ENCODE measurements around the gene CNKSR2. TPM values are rescaled to one million over a fixed set of nuclear protein-coding genes. Genes with fewer than 3 reads are reported as not detected.
A peak's percentile ranks its signal among the peaks of the same experiment; 100 is the strongest.

The CNKSR2 gene
- total RNA-seq: 4.0 TPM

DNA sequence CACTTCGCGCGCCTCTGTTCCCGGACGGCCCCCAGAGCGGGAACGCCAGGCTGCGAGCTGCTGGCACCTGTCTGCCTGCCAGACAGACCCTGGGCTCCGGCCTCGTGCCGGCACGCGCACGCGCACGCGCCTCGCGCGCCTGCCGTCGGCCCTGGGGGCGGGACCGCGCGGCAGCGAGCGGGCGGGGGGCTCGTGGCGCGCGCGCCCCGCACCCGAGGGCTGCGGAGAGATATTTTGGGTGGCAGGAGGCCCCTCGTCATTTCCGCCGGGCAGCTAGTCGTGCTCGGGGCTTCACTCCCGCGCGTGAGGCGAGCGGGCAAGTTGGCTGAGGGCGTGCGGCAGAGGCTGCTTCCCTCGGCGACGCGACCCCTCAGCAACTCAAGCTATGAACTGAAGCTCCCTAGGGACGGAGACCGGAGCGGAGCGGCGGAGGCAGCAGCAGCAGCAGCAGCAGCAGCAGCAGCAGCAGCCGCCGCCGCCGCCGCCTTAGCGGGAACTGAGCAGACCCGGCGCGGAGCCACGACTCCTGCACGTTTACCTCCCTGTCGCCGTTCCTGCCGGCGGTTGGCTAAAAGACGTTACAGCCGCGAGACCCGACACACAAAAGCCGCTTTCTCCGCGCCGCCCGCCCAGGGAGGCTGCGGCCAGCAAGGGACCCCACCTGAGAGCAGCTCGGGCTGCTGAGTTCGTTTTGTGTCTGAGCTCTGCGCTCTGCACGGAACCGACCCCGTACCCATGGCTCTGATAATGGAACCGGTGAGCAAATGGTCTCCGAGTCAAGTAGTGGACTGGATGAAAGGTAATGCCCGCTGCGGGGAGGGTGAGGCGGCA lies at the start of gene CNKSR2:
CNKSR2 (plus strand) TSS at position 256 of the 831 bp plus-strand sequence; CDS start at position 736, 480 bp downstream.
- DNase-seq (ENCODE audit: low read depth in 2 of 3, low spot score in 2 of 3): peak; percentile 37 to 52 (median 43)

- DNase-seq (ENCODE audit: low read depth in 2 of 3, low spot score in 2 of 3): no peak
These were observed 19.5 kb upstream of the CNKSR2 start for GRCh38 chrX:21354725-21355124.

- DNase-seq (ENCODE audit: low read depth in 2 of 3, low spot score in 2 of 3): no peak
These were observed 18.4 kb upstream of the CNKSR2 start for GRCh38 chrX:21355831-21356230.

GRCh38 chrX:21369613-21370012 lies 4.6 kb upstream of the CNKSR2 start:
- DNase-seq (ENCODE audit: low read depth in 2 of 3, low spot score in 2 of 3): no peak

GRCh38 chrX:21373001-21373400 lies 1.2 kb upstream of the CNKSR2 start:
- DNase-seq (ENCODE audit: low read depth in 2 of 3, low spot score in 2 of 3): no peak

- no peak for DNase-seq (ENCODE audit: low read depth in 2 of 3, low spot score in 2 of 3)
These were observed 518 bp upstream of the CNKSR2 start for GRCh38 chrX:21373637-21374162.

GRCh38 chrX:21374994-21375707 lies 933 bp downstream of the CNKSR2 start:
- DNase-seq (ENCODE audit: low read depth in 2 of 3, low spot score in 2 of 3): no peak

GRCh38 chrX:21375708-21376009 lies 1.4 kb downstream of the CNKSR2 start:
- peak in 1 of 3 donors; percentile 15 for DNase-seq (ENCODE audit: low read depth in 2 of 3, low spot score in 2 of 3)

DNA sequence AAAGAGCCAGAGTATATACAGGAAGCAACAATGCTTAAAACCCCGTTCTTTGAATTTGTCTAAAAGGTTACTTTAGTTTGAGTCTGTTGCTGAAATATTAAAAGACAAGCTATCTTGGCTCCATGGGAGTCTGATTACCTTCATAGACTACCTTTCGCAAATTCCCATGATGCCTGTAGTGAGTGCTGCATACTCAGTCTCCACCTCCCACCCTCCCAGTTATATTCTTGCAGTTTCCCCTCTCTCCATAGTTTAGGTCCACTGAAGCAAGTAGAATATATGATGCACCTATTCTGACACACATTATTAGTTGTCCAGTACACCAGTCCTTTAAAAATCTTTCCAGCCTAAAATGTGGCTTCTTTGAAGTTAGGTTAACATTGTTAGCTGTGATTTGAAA lies 2.4 kb downstream of the CNKSR2 start:
- DNase-seq (ENCODE audit: low read depth in 2 of 3, low spot score in 2 of 3): no peak

- DNase-seq (ENCODE audit: low read depth in 2 of 3, low spot score in 2 of 3): no peak
These were observed 5.8 kb downstream of the CNKSR2 start for GRCh38 chrX:21379991-21380390.

GRCh38 chrX:21382715-21383114 lies 8.5 kb downstream of the CNKSR2 start:
- peak in 1 of 3 donors; percentile 22 for DNase-seq (ENCODE audit: low read depth in 2 of 3, low spot score in 2 of 3)

- no peak for DNase-seq (ENCODE audit: low read depth in 2 of 3, low spot score in 2 of 3)
These were observed 9.3 kb downstream of the CNKSR2 start for GRCh38 chrX:21383546-21383945.

GRCh38 chrX:21384178-21384577 lies 10.0 kb downstream of the CNKSR2 start:
- no peak for DNase-seq (ENCODE audit: low read depth in 2 of 3, low spot score in 2 of 3)

GRCh38 chrX:21394792-21395191 lies 20.6 kb downstream of the CNKSR2 start:
- DNase-seq (ENCODE audit: low read depth in 2 of 3, low spot score in 2 of 3): no peak

DNA sequence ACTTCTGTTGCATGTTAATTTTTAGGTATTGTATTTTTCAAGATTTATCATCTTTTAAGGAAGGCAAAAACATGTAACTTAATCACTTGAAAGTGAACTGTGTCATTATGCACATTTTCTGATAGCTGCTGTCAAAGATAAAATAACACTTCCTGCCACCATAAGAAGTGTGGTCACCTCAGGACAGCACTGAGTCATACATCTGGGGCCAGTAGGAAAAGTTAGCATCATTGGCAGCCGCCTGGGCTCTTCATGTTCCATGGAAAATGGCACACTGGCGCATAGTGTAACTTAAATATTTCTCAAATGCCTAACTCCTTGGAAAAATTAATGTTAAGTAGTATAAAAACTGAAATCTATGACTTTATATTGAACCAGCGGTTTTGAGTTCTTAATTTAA lies 24.2 kb downstream of the CNKSR2 start:
- peak in 1 of 3 donors; percentile 33 for DNase-seq (ENCODE audit: low read depth in 2 of 3, low spot score in 2 of 3)

- DNase-seq (ENCODE audit: low read depth in 2 of 3, low spot score in 2 of 3): no peak
These were observed 26.3 kb downstream of the CNKSR2 start for GRCh38 chrX:21400408-21401121.

- no peak for DNase-seq (ENCODE audit: low read depth in 2 of 3, low spot score in 2 of 3)
These were observed 34.1 kb downstream of the CNKSR2 start for GRCh38 chrX:21408307-21408706.

- no peak for DNase-seq (ENCODE audit: low read depth in 2 of 3, low spot score in 2 of 3)
These were observed 34.6 kb downstream of the CNKSR2 start for GRCh38 chrX:21408788-21409187.

GRCh38 chrX:21412029-21412428 lies 37.8 kb downstream of the CNKSR2 start:
- no peak for DNase-seq (ENCODE audit: low read depth in 2 of 3, low spot score in 2 of 3)

DNA sequence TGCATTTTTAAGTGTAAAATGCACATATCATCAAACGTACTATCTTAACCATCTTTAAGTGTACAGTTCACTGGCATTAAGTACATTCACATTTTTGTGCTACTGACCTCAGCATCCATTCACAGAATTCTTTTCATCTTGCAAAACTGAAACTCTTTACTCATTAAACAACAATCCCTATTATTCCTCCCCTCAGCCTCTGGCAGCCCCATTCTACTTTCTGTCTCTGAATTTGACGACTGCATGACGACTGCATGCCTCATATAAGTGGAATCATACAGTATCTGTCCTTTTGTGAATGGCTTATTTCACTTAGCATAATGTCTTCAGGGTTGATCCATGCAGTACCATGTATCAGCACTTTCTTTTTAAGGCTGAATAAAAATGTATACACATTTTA lies 38.7 kb downstream of the CNKSR2 start:
- DNase-seq (ENCODE audit: low read depth in 2 of 3, low spot score in 2 of 3): no peak

- no peak for DNase-seq (ENCODE audit: low read depth in 2 of 3, low spot score in 2 of 3)
These were observed 52.9 kb downstream of the CNKSR2 start for GRCh38 chrX:21427086-21427485.

All from hematopoietic multipotent progenitor cell (in vitro differentiated cells).